HFF-Myc (cell line): ENCODE measurements around the gene KCNH8.
A peak's percentile ranks its signal among the peaks of the same experiment; 100 is the strongest.

Source experiments
- DNase-seq: peaks from one replicate; pipeline ENCODE4 v3.0.0-alpha.2; 2011; ENCODE audit warnings: low read depth; ENCODE audit errors: extremely low read depth
- H3K4me3 ChIP-seq: replicated peaks from 2 replicates; pipeline ENCODE4 v1.5.1; 2011; ENCODE audit warnings: low read depth, mild to moderate bottlenecking, control low read depth, low read length
- CTCF ChIP-seq: IDR thresholded peaks from 2 replicates; pipeline ENCODE4 v1.5.1; 2012; ENCODE audit warnings: mild to moderate bottlenecking, low read depth, low read length, control low read depth; ENCODE audit errors: missing control alignments

The KCNH8 gene

DNA sequence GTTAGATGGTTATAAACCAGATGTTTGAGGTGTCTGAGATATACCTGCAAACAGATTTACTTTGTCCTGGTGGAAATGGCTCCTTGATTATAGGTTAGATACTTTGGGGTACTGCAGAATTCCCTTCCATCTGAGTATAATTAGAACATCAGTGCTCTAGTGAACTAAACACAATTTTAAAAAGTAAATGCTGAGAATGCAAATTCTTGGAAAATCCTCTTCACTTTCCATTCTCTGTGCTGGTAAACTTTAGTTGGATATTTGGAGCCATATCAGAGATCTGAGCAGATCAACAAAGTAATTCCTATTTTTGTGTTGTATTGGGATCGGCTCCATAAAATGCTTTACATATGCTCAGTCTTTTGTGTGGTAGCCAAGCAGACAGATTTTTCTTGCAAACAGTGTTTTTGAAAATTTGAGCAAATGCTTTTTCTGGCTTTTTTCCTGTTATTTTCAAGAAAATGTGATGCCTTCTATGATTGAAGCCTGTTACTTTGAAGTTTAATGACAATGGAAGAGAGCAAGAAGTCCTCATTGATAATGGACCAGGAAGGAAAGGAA is 37.9 kb upstream of the KCNH8 start:
- no peak for TF ChIP-seq CTCF
- H3K4me3 ChIP-seq = no peak overlapping the region
- no peak for DNase-seq

GRCh38 chr3:19114461-19114860 is 33.8 kb upstream of the KCNH8 start:
- no peak for TF ChIP-seq CTCF
- H3K4me3 ChIP-seq = no peak overlapping the region
- DNase-seq = no peak

- no peak overlapping the region for H3K4me3 ChIP-seq
- no peak for TF ChIP-seq CTCF
- DNase-seq = no peak
Observed at GRCh38 chr3:19116239-19116638, 32.1 kb upstream of the KCNH8 start.

- no peak for DNase-seq
- no peak for TF ChIP-seq CTCF
- no peak overlapping the region for H3K4me3 ChIP-seq
Observed at GRCh38 chr3:19124752-19125151, 23.6 kb upstream of the KCNH8 start.

DNA sequence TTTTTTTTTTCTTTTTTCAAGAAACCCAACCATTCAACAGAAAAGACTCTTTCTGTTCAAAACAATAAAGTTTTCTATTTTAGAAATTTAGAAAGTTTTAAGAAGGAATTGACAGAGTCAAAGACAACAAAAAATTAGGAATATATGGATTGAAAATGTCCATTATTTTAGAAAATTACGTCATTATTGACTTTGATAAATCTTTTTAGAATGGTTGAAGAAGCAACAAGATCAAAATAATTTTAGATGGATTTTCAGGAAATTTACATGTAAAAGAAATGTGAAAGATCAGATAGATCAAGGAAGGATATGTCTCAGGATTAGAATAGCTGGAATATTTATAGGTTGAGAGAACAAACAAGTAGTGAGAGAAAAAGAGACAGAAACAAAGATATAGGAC is 8.4 kb upstream of the KCNH8 start:
- H3K4me3 ChIP-seq = no peak overlapping the region
- TF ChIP-seq CTCF = no peak
- DNase-seq = no peak

GRCh38 chr3:19146685-19147650 is 1.3 kb upstream of the KCNH8 start:
- no peak for DNase-seq

More at GRCh38 chr3:19146685-19147650, 1.3 kb upstream of the KCNH8 start:
- TF ChIP-seq CTCF = peak; percentile 13
- H3K4me3 ChIP-seq = peak overlapping the region; percentile 51
